HEK293 (cell line): Measurements from ENCODE around the gene POLR3E.

Source experiments
- CTCF ChIP-seq: fragments of 450-650 bp; formaldehyde crosslinking; IDR thresholded peaks from 2 replicates; pipeline ENCODE4 v1.5.1; 2016; ENCODE audit warnings: missing biosample characterization, missing genetic modification characterization
- KLF10 ChIP-seq: fragments of 450-650 bp; IDR thresholded peaks from 2 replicates; pipeline ENCODE4 v1.5.1; 2018; ENCODE audit warnings: missing biosample characterization, mild to moderate bottlenecking, missing genetic modification characterization
- YY1 ChIP-seq: fragments of 450-650 bp; formaldehyde crosslinking; IDR thresholded peaks from 2 replicates; pipeline ENCODE4 v1.5.1; 2018; ENCODE audit warnings: missing biosample characterization, missing genetic modification characterization
- ZNF2 ChIP-seq: fragments of 450-650 bp; formaldehyde crosslinking; IDR thresholded peaks from 2 replicates; pipeline ENCODE4 v1.5.1; 2016; ENCODE audit warnings: missing biosample characterization, missing genetic modification characterization
- ZNF23 ChIP-seq: fragments of 450-650 bp; formaldehyde crosslinking; IDR thresholded peaks from 2 replicates; pipeline ENCODE4 v1.5.1; 2016; ENCODE audit warnings: missing biosample characterization, missing genetic modification characterization, borderline replicate concordance
- ZNF362 ChIP-seq: fragments of 450-650 bp; formaldehyde crosslinking; IDR thresholded peaks from 2 replicates; pipeline ENCODE4 v1.5.1; 2016; ENCODE audit warnings: missing biosample characterization, missing genetic modification characterization
- ZNF521 ChIP-seq: fragments of 450-650 bp; formaldehyde crosslinking; IDR thresholded peaks from 2 replicates; pipeline ENCODE4 v1.5.1; 2017; ENCODE audit warnings: missing biosample characterization, mild to moderate bottlenecking, missing genetic modification characterization
- ZNF549 ChIP-seq: fragments of 450-650 bp; IDR thresholded peaks from 2 replicates; pipeline ENCODE4 v1.5.1; 2018; ENCODE audit warnings: missing biosample characterization, missing genetic modification characterization, mild to moderate bottlenecking, inconsistent platforms, moderate library complexity
- ZNF664 ChIP-seq: fragments of 450-650 bp; formaldehyde crosslinking; IDR thresholded peaks from 2 replicates; pipeline ENCODE4 v1.5.1; 2016; ENCODE audit warnings: missing biosample characterization, missing genetic modification characterization
- ZNF707 ChIP-seq: fragments of 450-650 bp; formaldehyde crosslinking; IDR thresholded peaks from 2 replicates; pipeline ENCODE4 v1.5.1; 2016; ENCODE audit warnings: missing biosample characterization, missing genetic modification characterization
- ZNF747 ChIP-seq: fragments of 450-650 bp; formaldehyde crosslinking; IDR thresholded peaks from 2 replicates; pipeline ENCODE4 v1.5.1; 2016; ENCODE audit warnings: missing biosample characterization, missing genetic modification characterization
- ZNF792 ChIP-seq: fragments of 450-650 bp; formaldehyde crosslinking; IDR thresholded peaks from 2 replicates; pipeline ENCODE4 v1.5.1; 2016; ENCODE audit warnings: missing biosample characterization, missing genetic modification characterization

- TF ChIP-seq CTCF (tag by site-specific recombination) (no peak), ZNF362 (tag by site-specific recombination) (no peak), ZNF549 (tag by site-specific recombination) (no peak), ZNF792 (tag by site-specific recombination) (no peak), ZNF747 (tag by site-specific recombination) (no peak), ZNF23 (tag by site-specific recombination) (no peak), ZNF664 (tag by site-specific recombination) (no peak), KLF10 (no peak), ZNF2 (tag by site-specific recombination) (no peak), YY1 (tag by site-specific recombination) (no peak), ZNF521 (no peak), ZNF707 (tag by site-specific recombination) (no peak)
Observed at GRCh38 chr16:22302776-22303363, 5.7 kb downstream of the POLR3E start.
